Measurements from ENCODE around the gene P4HA3. TPM values are rescaled to one million over a fixed set of nuclear protein-coding genes. Genes with fewer than 3 reads are reported as not detected.

Gene P4HA3
- polyA plus RNA-seq, 3 donors: 0.07 TPM; not detected in 2

- H3K4me3 Mint-ChIP-seq: no peak overlapping the region
- H3K27ac Mint-ChIP-seq: no peak overlapping the region
- H3K27me3 ChIP-seq (ENCODE audit: control insufficient read depth in 2 of 2, insufficient read depth in 2 of 2, low read length in 2 of 2): no peaks in the 10 kb centered on the region
- no CpG with 5 or more reads among the region's 1 CpG for WGBS (ENCODE audit: insufficient coverage)
- H3K79me2 ChIP-seq (ENCODE audit: insufficient read depth, low read length): no peaks in the 10 kb centered on the region
- H3K4me1 ChIP-seq (ENCODE audit: control insufficient read depth in 1 of 2, insufficient read depth in 2 of 2, low read length in 2 of 2): no peaks in the 10 kb centered on the region
- peaks cover 24 to 74% of the 10 kb centered on the region in 2 donors for H3K36me3 ChIP-seq (replicated peaks in 1 of 2; ENCODE audit: control insufficient read depth in 1 of 2, insufficient read depth in 2 of 2, low read length in 2 of 2)
- TF ChIP-seq CTCF (IDR thresholded peaks at IDR 0.05): no peak
- no peak for DNase-seq
- no peaks in the 10 kb centered on the region for H3K9me3 ChIP-seq (replicated peaks in 1 of 2; ENCODE audit: control insufficient read depth in 1 of 2, insufficient read depth in 1 of 2, low read length in 2 of 2)
- H2AFZ ChIP-seq (ENCODE audit: insufficient read depth, low read depth, low read length, poor library complexity, severe bottlenecking): no peak overlapping the region
- no peak overlapping the region for H3K4me3 ChIP-seq (replicated peaks in 1 of 3; ENCODE audit: low read depth in 2 of 3, low read length in 3 of 3)
- H3K4me1 Mint-ChIP-seq: peaks cover 3% of the 10 kb centered on the region
- H3K9ac ChIP-seq (ENCODE audit: insufficient read depth, low read length, poor library complexity, severe bottlenecking): no peak overlapping the region
- no peak overlapping the region for H3K4me2 ChIP-seq (replicated peaks; ENCODE audit: extremely low read depth, low read length, poor library complexity, severe bottlenecking)
- H4K20me1 ChIP-seq (ENCODE audit: insufficient read depth, low read length): no peaks in the 10 kb centered on the region
- peaks cover 21 to 30% of the 10 kb centered on the region in 2 donors for H3K36me3 Mint-ChIP-seq
- peaks cover 0 to 4% (median 0%) of the 10 kb centered on the region in 3 donors for H3K27me3 Mint-ChIP-seq (ENCODE audit: low read depth in 3 of 3)
- no peak overlapping the region for H3K27ac ChIP-seq (ENCODE audit: low read depth in 1 of 2, low read length in 2 of 2)
- intact Hi-C loops (cut with micrococcal nuclease): no loop called here
- H3K9me3 Mint-ChIP-seq: peaks cover 0 to 1% (median 0%) of the 10 kb centered on the region in 7 donors
Measured at GRCh38 chr11:74238243-74238642, 73.2 kb downstream of the P4HA3 start.

- intact Hi-C loops (cut with micrococcal nuclease): no loop called here
- Mint-ChIP-seq H3K4me3 (no peak overlapping the region), H3K9me3 (peaks cover 0 to 1% (median 0%) of the 10 kb centered on the region in 7 donors), H3K36me3 (peaks cover 23 to 31% of the 10 kb centered on the region in 2 donors), H3K27ac (no peak overlapping the region), H3K4me1 (peaks cover 3% of the 10 kb centered on the region), H3K27me3 (ENCODE audit: low read depth in 3 of 3) (peaks cover 0 to 3% (median 0%) of the 10 kb centered on the region in 3 donors)
- TF ChIP-seq CTCF (IDR thresholded peaks at IDR 0.05): no peak
- Histone ChIP-seq H3K27ac (ENCODE audit: low read depth in 1 of 2, low read length in 2 of 2) (no peak overlapping the region), H3K4me2 (replicated peaks; ENCODE audit: extremely low read depth, low read length, poor library complexity, severe bottlenecking) (no peak overlapping the region), H3K27me3 (ENCODE audit: control insufficient read depth in 2 of 2, insufficient read depth in 2 of 2, low read length in 2 of 2) (no peaks in the 10 kb centered on the region), H3K4me3 (replicated peaks in 1 of 3; ENCODE audit: low read depth in 2 of 3, low read length in 3 of 3) (no peak overlapping the region), H3K9me3 (replicated peaks in 1 of 2; ENCODE audit: control insufficient read depth in 1 of 2, insufficient read depth in 1 of 2, low read length in 2 of 2) (no peaks in the 10 kb centered on the region), H3K79me2 (ENCODE audit: insufficient read depth, low read length) (no peaks in the 10 kb centered on the region), H3K36me3 (replicated peaks in 1 of 2; ENCODE audit: control insufficient read depth in 1 of 2, insufficient read depth in 2 of 2, low read length in 2 of 2) (peaks cover 22 to 78% of the 10 kb centered on the region in 2 donors), H3K9ac (ENCODE audit: insufficient read depth, low read length, poor library complexity, severe bottlenecking) (no peak overlapping the region), H3K4me1 (ENCODE audit: control insufficient read depth in 1 of 2, insufficient read depth in 2 of 2, low read length in 2 of 2) (no peaks in the 10 kb centered on the region), H2AFZ (ENCODE audit: insufficient read depth, low read depth, low read length, poor library complexity, severe bottlenecking) (no peak overlapping the region), H4K20me1 (ENCODE audit: insufficient read depth, low read length) (no peaks in the 10 kb centered on the region)
- no peak for DNase-seq
- WGBS (ENCODE audit: insufficient coverage): no CpG with 5 or more reads among the region's 2 CpGs
Measured at GRCh38 chr11:74237541-74237940, 73.9 kb downstream of the P4HA3 start.
